Neuronal stem cell (in vitro differentiated cells): ENCODE data around the gene ENTPD6. TPM values are rescaled to one million over a fixed set of nuclear protein-coding genes. Genes with fewer than 3 reads are reported as not detected.
A peak's percentile ranks its signal among the peaks of the same experiment; 100 is the strongest.

ENCODE experiments used
- DNase-seq: peaks from one replicate; pipeline ENCODE4 v3.0.0-alpha.2; 2013; ENCODE audit warnings: low spot score
- H2AFZ ChIP-seq: one replicate; pipeline ENCODE4 v1.6.1; 2013; ENCODE audit warnings: mild to moderate bottlenecking, low read length, inconsistent platforms
- H2AK5ac ChIP-seq: 2 replicates; pipeline ENCODE4 v1.6.1; 2013; ENCODE audit warnings: low read depth, mild to moderate bottlenecking, inconsistent platforms, low read length, moderate library complexity, mixed read lengths
- H2BK120ac ChIP-seq: 2 replicates; pipeline ENCODE4 v1.6.1; 2013; ENCODE audit warnings: low read depth, mild to moderate bottlenecking, inconsistent platforms, low read length, moderate library complexity, mixed read lengths
- H2BK12ac ChIP-seq: one replicate; pipeline ENCODE4 v1.6.1; 2013; ENCODE audit warnings: low read length, inconsistent platforms
- H2BK15ac ChIP-seq: 2 replicates; pipeline ENCODE4 v1.6.1; 2013; ENCODE audit warnings: mild to moderate bottlenecking, low read length, inconsistent platforms, mixed read lengths
- H2BK5ac ChIP-seq: one replicate; pipeline ENCODE4 v1.6.1; 2013; ENCODE audit warnings: inconsistent platforms, mild to moderate bottlenecking, low read length, moderate library complexity
- H3K14ac ChIP-seq: one replicate; pipeline ENCODE4 v1.6.1; 2013; ENCODE audit warnings: low read length, inconsistent platforms
- H3K18ac ChIP-seq: 2 replicates; pipeline ENCODE4 v1.6.1; 2013; ENCODE audit warnings: low read length, inconsistent platforms
- H3K23ac ChIP-seq: 2 replicates; pipeline ENCODE4 v1.6.1; 2013; ENCODE audit warnings: low read depth, mild to moderate bottlenecking, mixed read lengths, low read length, inconsistent platforms; ENCODE audit not compliant: poor library complexity
- H3K27ac ChIP-seq: replicated peaks from 3 replicates; pipeline ENCODE4 v1.5.1; 2013; ENCODE audit warnings: low read length, inconsistent platforms
- H3K27me3 ChIP-seq, 3 experiments: 2 replicates each; pipeline ENCODE4 v1.6.1; 2013; ENCODE audit warnings: low read length in 3 of 3, mild to moderate bottlenecking in 2 of 3, inconsistent platforms in 1 of 3, low read depth in 1 of 3, mixed read lengths in 1 of 3, moderate library complexity in 1 of 3; ENCODE audit not compliant: control insufficient read depth in 3 of 3, insufficient read depth in 3 of 3
- H3K36me3 ChIP-seq, 2 donors: replicated peaks in 1 of 2; 2 replicates each; pipeline ENCODE4 v1.6.1; 2013; ENCODE audit warnings: low read length in 2 of 2; ENCODE audit not compliant: control insufficient read depth in 2 of 2, insufficient read depth in 2 of 2
- H3K4ac ChIP-seq: 2 replicates; pipeline ENCODE4 v1.6.1; 2013; ENCODE audit warnings: inconsistent platforms, mild to moderate bottlenecking, low read length, moderate library complexity
- H3K4me1 ChIP-seq, 2 donors: 1 replicate in 1 of 2; 2 replicates in 1 of 2; pipeline ENCODE4 v1.6.1; 2013; ENCODE audit warnings: low read length in 2 of 2, low read depth in 1 of 2; ENCODE audit not compliant: control insufficient read depth in 2 of 2, insufficient read depth in 1 of 2
- H3K4me2 ChIP-seq: one replicate; pipeline ENCODE4 v1.6.1; 2013; ENCODE audit warnings: mild to moderate bottlenecking, low read length, inconsistent platforms; ENCODE audit not compliant: insufficient read depth, poor library complexity, severe bottlenecking
- H3K4me3 ChIP-seq, 2 donors: 2 replicates each; pipeline ENCODE4 v1.5.1; 2013; ENCODE audit warnings: low read length in 2 of 2, mild to moderate bottlenecking in 2 of 2, inconsistent platforms in 1 of 2, moderate library complexity in 1 of 2
- H3K79me1 ChIP-seq: one replicate; pipeline ENCODE4 v1.6.1; 2013; ENCODE audit warnings: low read depth, mild to moderate bottlenecking, inconsistent platforms, low read length, moderate library complexity
- H3K9ac ChIP-seq: one replicate; pipeline ENCODE4 v1.6.1; 2013; ENCODE audit warnings: mild to moderate bottlenecking, low read depth, low read length, inconsistent platforms; ENCODE audit not compliant: poor library complexity
- H3K9me3 ChIP-seq, 2 donors: replicated peaks in 1 of 2; 2 replicates each; pipeline versions ENCODE3 to v1.6.1; 2013; ENCODE audit warnings: low read length in 2 of 2, mild to moderate bottlenecking in 2 of 2, inconsistent platforms in 1 of 2, low read depth in 1 of 2, mixed read lengths in 1 of 2, moderate library complexity in 1 of 2; ENCODE audit not compliant: control insufficient read depth in 2 of 2, insufficient read depth in 1 of 2
- H4K8ac ChIP-seq: one replicate; pipeline ENCODE4 v1.6.1; 2013; ENCODE audit warnings: low read depth, mild to moderate bottlenecking, inconsistent platforms, low read length, moderate library complexity
- H4K91ac ChIP-seq: one replicate; pipeline ENCODE4 v1.6.1; 2013; ENCODE audit warnings: low read length, low read depth, mild to moderate bottlenecking, inconsistent platforms; ENCODE audit not compliant: poor library complexity
- WGBS, 2 donors: extraction: QIAGEN DNeasy Blood & Tissue Kit; methylation state at CpG; one replicate each; pipeline ENCODE4 v1.1.7; 2013; ENCODE audit warnings: missing lambda C conversion rate in 2 of 2, mixed read lengths in 1 of 2; ENCODE audit not compliant: insufficient read length in 2 of 2, insufficient replicate concordance in 1 of 2; ENCODE audit errors: extremely low coverage in 2 of 2; 5-methylcytosine and 5-hydroxymethylcytosine counted together
- polyA plus RNA-seq, 2 experiments: library from polyadenylated mRNA; stranded (reverse); fragments of 200-250 nt; gene quantifications; one replicate each; pipeline ENCODE4 v1.2.3, GENCODE V29; 2013

The ENTPD6 gene
- 50.6 TPM for polyA plus RNA-seq (2013, experiment 1 of 2)
- 48.4 TPM for polyA plus RNA-seq (2013, experiment 2 of 2)

DNA sequence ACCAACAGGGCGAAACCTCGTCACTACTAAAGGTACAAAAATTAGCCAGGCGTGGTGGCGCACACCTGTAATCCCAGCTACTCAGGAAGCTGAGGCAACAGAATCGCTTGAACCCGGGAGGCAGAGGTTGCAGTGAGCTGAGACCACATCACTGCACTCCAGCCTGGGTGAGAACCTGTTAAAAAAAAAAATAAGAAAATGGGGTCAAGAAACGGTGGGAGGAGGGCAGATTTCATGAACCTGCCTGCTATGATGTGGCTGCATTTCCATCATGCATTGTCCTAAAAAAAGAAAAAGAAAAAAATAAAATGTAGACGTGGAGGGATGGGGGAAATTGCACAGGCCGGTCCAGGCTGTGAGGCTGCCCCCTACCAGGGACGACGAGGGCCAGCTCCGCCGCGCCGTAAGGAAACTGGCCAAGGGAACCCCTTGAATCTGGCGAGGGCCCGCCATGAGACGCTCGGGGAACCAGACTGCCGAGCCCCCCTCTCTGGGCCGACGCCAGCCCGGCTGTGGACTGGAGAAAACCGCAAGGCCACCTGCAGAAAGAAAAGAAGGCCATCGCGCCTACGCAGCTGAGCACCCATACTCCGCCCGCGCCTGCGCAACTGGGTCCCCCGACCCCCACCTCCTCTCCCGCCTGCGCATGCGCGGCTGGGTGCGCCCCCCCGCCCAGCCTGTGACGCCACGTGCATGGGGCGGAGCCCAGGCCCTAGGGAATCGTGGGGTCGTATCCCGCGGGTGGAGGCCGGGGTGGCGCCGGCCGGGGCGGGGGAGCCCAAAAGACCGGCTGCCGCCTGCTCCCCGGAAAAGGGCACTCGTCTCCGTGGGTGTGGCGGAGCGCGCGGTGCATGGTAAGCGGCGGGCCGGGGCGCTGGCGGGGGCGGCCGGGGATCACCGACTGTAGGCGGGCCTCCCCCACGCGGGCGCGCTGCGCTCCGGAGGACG lies at the start of gene ENTPD6:
Gene ENTPD6, plus strand, starts transcription at position 699 of the 948 bp plus-strand sequence. CDS start 10,825 bp downstream, outside the sequence.
- H3K4me1 ChIP-seq = peaks cover 14 to 15% of the 10 kb centered on the region in 2 donors
- peak within 1 kb of the TSS; percentile 69 for H2BK15ac ChIP-seq
- H3K27ac ChIP-seq = no peak within 1 kb of the TSS
- no peak within 1 kb of the TSS for H2BK12ac ChIP-seq
- DNase-seq = peak; percentile 86
- peak within 1 kb of the TSS; percentile 59 for H2BK5ac ChIP-seq
- peak within 1 kb of the TSS; percentile 93 for H3K9ac ChIP-seq
- peak within 1 kb of the TSS; percentile 10 for H3K14ac ChIP-seq
- H4K91ac ChIP-seq = no peak within 1 kb of the TSS
- no peak within 1 kb of the TSS for H4K8ac ChIP-seq
- no CpG with 5 or more reads among the region's 75 CpGs for WGBS, 2 donors
- H3K4me3 ChIP-seq = peak within 1 kb of the TSS; percentile 81 to 93
- H3K79me1 ChIP-seq = peaks cover 2% of the 10 kb centered on the region
- peak within 1 kb of the TSS; percentile 37 for H2AK5ac ChIP-seq
- peak within 1 kb of the TSS; percentile 92 for H2AFZ ChIP-seq
- H3K4me2 ChIP-seq = peak within 1 kb of the TSS; percentile 92
- peak within 1 kb of the TSS; percentile 20 for H3K4ac ChIP-seq
- peak within 1 kb of the TSS; percentile 95 for H3K23ac ChIP-seq
- no peaks in the 10 kb centered on the region for H3K9me3 ChIP-seq
- peak within 1 kb of the TSS; percentile 32 for H2BK120ac ChIP-seq
- H3K18ac ChIP-seq = peak within 1 kb of the TSS; percentile 98
- peaks cover 0 to 7% of the 10 kb centered on the region in 2 donors for H3K36me3 ChIP-seq
- peaks cover 0 to 19% (median 0%) of the 10 kb centered on the region in 3 experiments for H3K27me3 ChIP-seq

DNA sequence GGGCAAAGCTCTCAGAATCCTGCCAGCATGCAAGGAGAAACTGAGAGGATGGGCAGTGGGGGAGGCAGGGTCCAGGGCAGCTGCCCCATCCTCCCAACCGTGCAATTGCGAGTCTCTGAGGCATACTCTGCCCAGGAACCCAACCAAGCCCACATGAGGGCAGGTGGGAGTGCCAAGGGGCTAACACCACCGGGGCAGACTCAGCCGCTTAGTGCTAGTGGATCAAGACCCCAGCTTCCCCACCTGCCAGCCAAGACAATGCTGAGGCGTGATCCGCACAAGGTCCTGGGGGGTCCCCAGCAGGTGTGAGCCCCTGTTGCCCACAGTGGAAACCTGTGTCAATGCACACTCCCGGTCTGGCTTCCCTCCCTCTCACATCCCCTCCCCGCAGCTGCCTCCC lies 48.5 kb upstream of the ENTPD6 start:
- no peak overlapping the region for H2BK120ac ChIP-seq

GRCh38 chr20:25147716-25148115 lies 47.8 kb upstream of the ENTPD6 start:
- no peak overlapping the region for H3K9ac ChIP-seq
- WGBS, 2 donors = no CpG with 5 or more reads among the region's 15 CpGs
- H3K23ac ChIP-seq = no peak overlapping the region
- peak overlapping the region; percentile 8 for H3K18ac ChIP-seq
- no peak overlapping the region for H2AFZ ChIP-seq
- peak overlapping the region; percentile 42 for H2BK12ac ChIP-seq
- H2BK5ac ChIP-seq = peak overlapping the region; percentile 4
- H4K8ac ChIP-seq = no peak overlapping the region
- no peaks in the 10 kb centered on the region for H3K36me3 ChIP-seq
- no peaks in the 10 kb centered on the region for H3K9me3 ChIP-seq
- H2BK120ac ChIP-seq = no peak overlapping the region
- H3K14ac ChIP-seq = no peak overlapping the region
- H4K91ac ChIP-seq = no peak overlapping the region
- no peaks in the 10 kb centered on the region for H3K27me3 ChIP-seq
- no peak overlapping the region for H3K4ac ChIP-seq
- DNase-seq = no peak
- peaks cover 16 to 20% of the 10 kb centered on the region in 2 donors for H3K4me1 ChIP-seq
- H3K27ac ChIP-seq = no peak overlapping the region
- H3K4me2 ChIP-seq = no peak overlapping the region
- peak overlapping the region; percentile 86 for H2AK5ac ChIP-seq
- no peaks in the 10 kb centered on the region for H3K79me1 ChIP-seq
- H3K4me3 ChIP-seq = no peak overlapping the region
- H2BK15ac ChIP-seq = peak overlapping the region; percentile 8

More for the DNA sequence above, 48.5 kb upstream of the ENTPD6 start:
- Histone ChIP-seq H2BK12ac (peak overlapping the region; percentile 67), H3K14ac (no peak overlapping the region), H3K9ac (no peak overlapping the region), H3K9me3 (no peaks in the 10 kb centered on the region), H2AFZ (no peak overlapping the region), H3K23ac (peak overlapping the region; percentile 47), H3K18ac (peak overlapping the region; percentile 78), H3K4me1 (peaks cover 16 to 20% of the 10 kb centered on the region in 2 donors), H2AK5ac (peak overlapping the region; percentile 86), H3K4ac (no peak overlapping the region), H3K4me3 (no peak overlapping the region), H4K91ac (no peak overlapping the region), H3K4me2 (no peak overlapping the region), H3K36me3 (no peaks in the 10 kb centered on the region), H4K8ac (no peak overlapping the region), H2BK5ac (peak overlapping the region; percentile 15), H3K79me1 (no peaks in the 10 kb centered on the region), H2BK15ac (no peak overlapping the region), H3K27me3 (no peaks in the 10 kb centered on the region), H3K27ac (no peak overlapping the region)
- DNase-seq = no peak
- no CpG with 5 or more reads among the region's 8 CpGs for WGBS, 2 donors
